Breast epithelium (tissue), 4 donors: ENCODE measurements around the gene SLC7A5. TPM values are rescaled to one million over a fixed set of nuclear protein-coding genes. Genes with fewer than 3 reads are reported as not detected.
A peak's percentile ranks its signal among the peaks of the same experiment; 100 is the strongest.

Experiments
- DNase-seq, 2 donors: peaks; one replicate each; pipeline ENCODE4 v3.0.0-alpha.2; 2019; ENCODE audit warnings: low spot score in 2 of 2
- H3K27ac ChIP-seq, 2 donors: fragments of 200-600 bp; sonication (generic) in 1 of 2; one replicate each; pipeline ENCODE4 v1.5.1; 2016 to 2019; ENCODE audit warnings: mild to moderate bottlenecking in 1 of 2
- H3K27me3 ChIP-seq, 2 donors: fragments of 200-600 bp; sonication (generic) in 1 of 2; one replicate each; pipeline versions ENCODE4 v1.5.1 to v1.6.0; 2017 to 2019; ENCODE audit warnings: control low read depth in 1 of 2, mild to moderate bottlenecking in 1 of 2
- H3K36me3 ChIP-seq: fragments of 200-600 bp; one replicate; pipeline ENCODE4 v1.5.1; 2019
- H3K4me1 ChIP-seq, 2 donors: fragments of 200-600 bp; sonication (generic); one replicate each; pipeline ENCODE4 v1.5.1; 2016 to 2019; ENCODE audit warnings: control low read depth in 1 of 2
- H3K4me3 ChIP-seq, 3 donors: fragments of 200-600 bp; sonication (generic); 1 replicate in 2 of 3; 2 replicates in 1 of 3; pipeline ENCODE4 v1.5.1; 2016 to 2019; ENCODE audit warnings: mild to moderate bottlenecking in 3 of 3, moderate library complexity in 2 of 3
- H3K9me3 ChIP-seq, 2 donors: fragments of 200-600 bp; sonication (generic) in 1 of 2; one replicate each; pipeline ENCODE4 v1.5.1; 2016 to 2019; ENCODE audit warnings: control low read depth in 1 of 2
- CTCF ChIP-seq, 3 donors: fragments of 450-650 bp; IDR thresholded peaks; one replicate each; pipeline ENCODE4 v1.5.1; 2016 to 2017; ENCODE audit warnings: antibody characterized with exemption in 3 of 3, mild to moderate bottlenecking in 3 of 3, moderate library complexity in 3 of 3
- POLR2A ChIP-seq: fragments of 450-650 bp; IDR thresholded peaks from one replicate; pipeline ENCODE4 v1.6.1; 2016; ENCODE audit warnings: antibody characterized with exemption, mild to moderate bottlenecking, moderate library complexity
- POLR2AphosphoS5 ChIP-seq, 3 donors: sonication (generic); formaldehyde crosslinking; IDR thresholded peaks; one replicate each; pipeline ENCODE4 v1.6.1; 2017; ENCODE audit warnings: antibody characterized with exemption in 3 of 3
- intact Hi-C: fragments of 100-400 bp; cut with DNase I; formaldehyde crosslinking; loops from one replicate; pipeline ENCODE4 v1.15.1; 2023; ENCODE audit warnings: low total_unique reads
- total RNA-seq, 3 donors: library from RNA; depleted of rRNA; stranded (reverse); fragments of >200 nt; gene quantifications; one replicate each; pipeline ENCODE4 v1.1.0, GENCODE V29; 2016

The SLC7A5 gene
- total RNA-seq, 3 donors from 2014 or later, result 0.48 to 7.3 (median 5.9) TPM

- Histone ChIP-seq H3K9me3 (no peaks in the 10 kb centered on the region), H3K4me1 (no peaks in the 10 kb centered on the region), H3K27ac (no peak overlapping the region), H3K36me3 (no peaks in the 10 kb centered on the region), H3K4me3 (no peak overlapping the region), H3K27me3 (no peaks in the 10 kb centered on the region)
- DNase-seq, result no peak
- TF ChIP-seq POLR2A (no peak), CTCF (IDR thresholded peaks at IDR 0.05) (no peak), POLR2AphosphoS5 (IDR thresholded peaks at IDR 0.05) (no peak)
- intact Hi-C loops, result no loop called here
These were observed 61.2 kb downstream of the SLC7A5 start for GRCh38 chr16:87808108-87808507.

- Histone ChIP-seq H3K9me3 (no peaks in the 10 kb centered on the region), H3K27me3 (no peaks in the 10 kb centered on the region), H3K36me3 (no peaks in the 10 kb centered on the region), H3K4me1 (no peaks in the 10 kb centered on the region), H3K4me3 (peak overlapping the region; percentile 20 to 53 (median 29)), H3K27ac (peak overlapping the region in 1 of 2 donors; percentile 30)
- DNase-seq, result peak in 1 of 2 donors; percentile 27
- intact Hi-C loops, result no loop called here
- no peak for TF ChIP-seq POLR2AphosphoS5 (IDR thresholded peaks at IDR 0.05)
- TF ChIP-seq POLR2A, result no peak
- no peak for TF ChIP-seq CTCF (IDR thresholded peaks at IDR 0.05)
These were observed 62.4 kb downstream of the SLC7A5 start for GRCh38 chr16:87806641-87807546.

- no peak overlapping the region for H3K27ac ChIP-seq
- no peaks in the 10 kb centered on the region for H3K9me3 ChIP-seq
- no peaks in the 10 kb centered on the region for H3K36me3 ChIP-seq
- H3K4me3 ChIP-seq, result peak overlapping the region; percentile 20 to 53 (median 29)
- no peak for DNase-seq
- no peaks in the 10 kb centered on the region for H3K27me3 ChIP-seq
- no peaks in the 10 kb centered on the region for H3K4me1 ChIP-seq
- intact Hi-C loops, result no loop called here
- TF ChIP-seq POLR2AphosphoS5 (IDR thresholded peaks at IDR 0.05) (no peak), POLR2A (no peak), CTCF (IDR thresholded peaks at IDR 0.05) (no peak)
These were observed 63.1 kb downstream of the SLC7A5 start for GRCh38 chr16:87806261-87806640.

DNA sequence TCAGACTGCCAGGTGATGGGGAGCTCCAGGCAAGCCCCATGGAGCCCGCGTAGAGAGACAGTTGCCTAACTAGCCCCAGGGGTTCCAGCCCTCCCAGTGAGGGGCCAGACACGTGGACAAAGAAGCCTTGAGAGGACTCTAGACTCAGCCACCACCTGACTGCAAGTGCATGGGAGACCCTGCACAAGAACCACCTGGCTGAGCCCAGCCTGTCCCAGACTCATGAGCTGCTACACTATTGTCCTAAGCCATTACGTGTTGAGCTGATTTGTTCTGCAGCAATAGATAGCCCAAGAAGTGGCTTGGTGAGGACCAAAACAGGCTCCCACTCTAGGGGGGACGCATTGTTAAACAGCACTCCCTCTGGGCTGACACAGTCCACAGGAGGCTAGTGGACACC, 65.9 kb downstream of the SLC7A5 start:
- no peaks in the 10 kb centered on the region for H3K9me3 ChIP-seq
- H3K27ac ChIP-seq, result no peak overlapping the region
- H3K27me3 ChIP-seq, result no peaks in the 10 kb centered on the region
- DNase-seq, result no peak
- intact Hi-C loops, result no loop called here
- no peak overlapping the region for H3K4me3 ChIP-seq
- no peaks in the 10 kb centered on the region for H3K4me1 ChIP-seq
- no peak for TF ChIP-seq POLR2A
- TF ChIP-seq POLR2AphosphoS5 (IDR thresholded peaks at IDR 0.05), result no peak
- TF ChIP-seq CTCF (IDR thresholded peaks at IDR 0.05), result no peak
- no peaks in the 10 kb centered on the region for H3K36me3 ChIP-seq

GRCh38 chr16:87802670-87803069, 66.6 kb downstream of the SLC7A5 start:
- Histone ChIP-seq H3K27me3 (no peaks in the 10 kb centered on the region), H3K36me3 (no peaks in the 10 kb centered on the region), H3K4me1 (no peaks in the 10 kb centered on the region), H3K4me3 (no peak overlapping the region), H3K9me3 (no peaks in the 10 kb centered on the region), H3K27ac (no peak overlapping the region)
- intact Hi-C loops, result no loop called here
- no peak for TF ChIP-seq CTCF (IDR thresholded peaks at IDR 0.05)
- no peak for TF ChIP-seq POLR2AphosphoS5 (IDR thresholded peaks at IDR 0.05)
- TF ChIP-seq POLR2A, result no peak
- no peak for DNase-seq
